ENCODE results near the gene CYP17A1.

- no peak for TF ChIP-seq RFX5 (IDR thresholded peaks at IDR 0.05)
- TF ChIP-seq CHD4 (IDR thresholded peaks at IDR 0.05; ENCODE audit: borderline replicate concordance): no peak
- TF ChIP-seq NR3C1 (IDR thresholded peaks at IDR 0.05): no peak
Observed at GRCh38 chr10:102795453-102796406, 41.5 kb downstream of the CYP17A1 start.
